HEK293T (cell line): ENCODE data around the gene ALK.

Experiments used
- ARNT ChIP-seq: fragments of 450-650 bp; IDR thresholded peaks from 2 replicates; pipeline ENCODE4 v1.6.1; 2017; ENCODE audit warnings: mild to moderate bottlenecking
- BHLHE40 ChIP-seq: fragments of 450-650 bp; IDR thresholded peaks from 2 replicates; pipeline ENCODE4 v1.6.1; 2016; ENCODE audit warnings: mild to moderate bottlenecking, moderate library complexity, borderline replicate concordance
- CTBP1 ChIP-seq: fragments of 450-650 bp; IDR thresholded peaks from 2 replicates; pipeline ENCODE4 v1.6.1; 2016; ENCODE audit warnings: borderline replicate concordance
- FOXA1 ChIP-seq: fragments of 450-650 bp; IDR thresholded peaks from 2 replicates; pipeline ENCODE4 v1.6.1; 2016; ENCODE audit warnings: mild to moderate bottlenecking
- FOXK2 ChIP-seq: fragments of 450-650 bp; IDR thresholded peaks from 2 replicates; pipeline ENCODE4 v1.6.1; 2016; ENCODE audit warnings: mild to moderate bottlenecking
- FOXM1 ChIP-seq: fragments of 450-650 bp; IDR thresholded peaks from 2 replicates; pipeline ENCODE4 v1.6.1; 2017; ENCODE audit warnings: mild to moderate bottlenecking, borderline replicate concordance
- LEF1 ChIP-seq: fragments of 450-650 bp; IDR thresholded peaks from 2 replicates; pipeline ENCODE4 v1.6.1; 2017; ENCODE audit warnings: mild to moderate bottlenecking, borderline replicate concordance
- SP1 ChIP-seq: fragments of 450-650 bp; IDR thresholded peaks from 2 replicates; pipeline ENCODE4 v1.6.1; 2017

GRCh38 chr2:29663268-29663667 is 258.1 kb downstream of the ALK start:
- no peak for TF ChIP-seq CTBP1
- no peak for TF ChIP-seq FOXK2
- TF ChIP-seq LEF1, result no peak
- TF ChIP-seq FOXA1, result no peak
- TF ChIP-seq SP1, result no peak
- no peak for TF ChIP-seq FOXM1
- no peak for TF ChIP-seq BHLHE40
- no peak for TF ChIP-seq ARNT
